Activated CD8-positive, alpha-beta memory T cell treated with anti-CD3 and anti-CD28 coated beads, Interleukin-2, amount 50 U/mL, for 48 hours (primary cell): Measurements from ENCODE around the gene DRC1.

ENCODE experiments used
- DNase-seq: peaks from one replicate; pipeline ENCODE4 v3.0.0-alpha.2; 2020

The DRC1 gene

DNA sequence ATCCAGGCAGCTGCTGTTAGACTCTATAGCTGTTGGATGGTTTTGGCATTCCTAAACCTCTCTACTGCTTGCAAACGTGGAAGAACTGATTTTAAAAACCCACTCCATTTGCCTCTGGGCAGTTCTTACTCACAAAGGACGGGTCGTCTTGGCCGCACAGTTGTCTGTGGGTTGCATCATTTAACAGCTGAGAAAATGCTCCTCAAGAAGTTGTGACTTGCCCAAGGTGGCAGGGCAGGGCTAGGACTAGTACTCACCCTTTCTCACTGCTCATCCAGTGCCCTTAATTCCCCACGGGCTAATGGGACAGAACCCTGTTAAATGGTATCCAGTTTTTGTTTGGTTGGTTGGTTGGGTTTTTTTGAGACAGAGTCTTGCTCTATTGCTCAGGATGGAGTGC, 997 bp upstream of the DRC1 start:
- no peak for DNase-seq

DNA sequence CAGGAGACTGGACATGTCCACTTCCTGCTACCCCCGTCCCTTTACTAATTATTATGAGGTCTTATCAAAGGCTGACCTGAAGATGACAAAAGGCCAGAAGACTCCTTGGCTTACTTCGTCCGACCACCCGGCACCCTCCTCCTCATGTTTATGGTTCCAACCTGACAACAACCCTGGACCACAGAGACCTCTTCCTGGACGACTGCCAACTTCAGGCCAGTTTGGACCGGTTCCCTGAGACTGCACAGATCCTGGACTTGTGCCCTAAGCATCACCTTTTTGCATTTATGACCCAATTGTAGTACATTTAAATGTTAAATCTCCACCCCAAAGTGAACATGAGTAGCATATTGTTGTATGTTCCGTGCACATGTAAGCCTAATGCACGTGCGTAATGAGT, 5.8 kb downstream of the DRC1 start:
- no peak for DNase-seq

DNA sequence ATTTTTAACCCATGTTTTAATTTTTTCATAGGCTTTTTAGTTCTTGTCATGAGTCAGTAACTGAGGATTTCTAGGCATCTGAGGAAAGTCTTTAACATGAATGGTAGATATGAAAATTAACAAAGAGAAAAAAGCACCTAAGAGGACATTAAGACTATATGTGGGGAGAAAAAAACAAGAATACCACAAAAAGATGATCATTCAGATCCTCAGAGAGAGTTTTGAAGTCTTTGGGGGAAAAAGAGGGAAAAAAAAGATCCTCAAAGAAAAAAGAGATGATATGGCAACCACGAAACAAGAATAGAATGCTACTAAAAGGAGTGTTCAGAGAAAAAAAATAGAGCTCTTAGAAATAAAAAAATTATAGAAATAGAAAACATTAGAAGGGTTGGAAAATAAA, 8.1 kb downstream of the DRC1 start:
- DNase-seq = no peak

DNA sequence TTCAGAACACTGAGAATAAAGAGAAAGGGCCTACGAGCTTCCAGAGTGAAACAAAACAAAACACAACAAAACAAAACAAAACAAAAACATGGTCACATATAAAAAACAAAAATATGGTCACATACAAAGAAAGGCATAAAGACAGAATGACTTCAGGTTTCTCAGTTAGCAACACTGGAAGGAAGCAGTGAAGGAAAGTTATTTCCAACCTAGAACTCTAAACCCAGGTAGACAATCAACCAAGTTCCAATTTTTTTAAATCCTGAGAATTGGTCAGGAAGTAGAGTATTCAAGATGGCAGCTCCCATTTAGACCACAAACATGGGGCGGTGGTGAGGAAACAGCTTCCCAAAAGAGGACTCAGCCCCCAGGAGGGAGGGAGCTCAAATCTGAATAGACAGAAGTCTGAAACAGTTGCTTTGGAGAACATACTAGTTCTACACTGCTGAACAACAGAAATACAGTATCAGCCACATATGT, 9.1 kb downstream of the DRC1 start:
- DNase-seq = no peak

DNA sequence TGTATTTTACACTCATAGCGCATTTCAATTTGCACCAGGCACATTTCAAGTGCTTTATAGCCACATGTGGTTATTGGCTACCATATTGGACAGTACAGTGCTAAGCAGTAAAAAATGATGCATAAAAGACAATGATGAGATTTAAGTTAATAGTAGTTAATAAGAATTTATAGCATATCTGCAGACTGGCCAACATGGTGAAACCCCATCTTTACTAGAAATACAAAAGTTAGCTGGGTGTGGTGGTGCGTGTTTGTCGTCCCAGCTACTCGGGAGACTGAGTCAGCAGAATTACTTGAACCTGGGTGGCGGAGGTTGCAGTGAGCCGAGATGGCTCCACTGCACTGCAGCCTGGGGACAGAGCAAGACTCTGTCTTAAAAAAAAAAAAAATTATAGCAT, 9.7 kb downstream of the DRC1 start:
- DNase-seq = no peak

DNA sequence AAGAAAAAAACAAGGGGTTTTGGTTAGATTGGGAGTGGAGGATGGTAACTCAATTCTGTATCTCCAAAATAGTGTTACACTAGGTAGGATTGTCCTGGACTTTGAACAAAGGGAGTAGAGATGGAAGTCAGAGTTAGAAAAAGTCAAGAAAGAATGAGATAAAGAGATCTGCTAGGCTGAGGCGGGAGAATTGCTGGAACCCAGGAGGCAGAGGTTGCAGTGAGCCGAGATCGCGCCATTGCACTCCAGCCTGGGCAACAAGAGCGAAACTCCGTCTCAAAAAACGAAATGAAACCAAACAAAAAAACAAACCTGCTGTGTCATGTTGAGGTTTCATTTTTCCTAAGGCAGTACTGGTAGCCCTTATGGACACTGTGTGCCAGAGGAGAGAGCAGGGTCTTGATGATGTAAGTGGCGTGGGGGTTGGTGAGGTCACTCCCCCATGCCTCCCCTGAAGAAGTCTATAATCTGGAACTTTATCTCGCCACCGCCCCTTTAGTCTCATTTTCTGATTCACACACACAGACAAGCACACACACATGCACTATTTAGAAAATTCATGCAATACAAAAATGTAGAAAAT, 10.5 kb downstream of the DRC1 start:
- no peak for DNase-seq

DNA sequence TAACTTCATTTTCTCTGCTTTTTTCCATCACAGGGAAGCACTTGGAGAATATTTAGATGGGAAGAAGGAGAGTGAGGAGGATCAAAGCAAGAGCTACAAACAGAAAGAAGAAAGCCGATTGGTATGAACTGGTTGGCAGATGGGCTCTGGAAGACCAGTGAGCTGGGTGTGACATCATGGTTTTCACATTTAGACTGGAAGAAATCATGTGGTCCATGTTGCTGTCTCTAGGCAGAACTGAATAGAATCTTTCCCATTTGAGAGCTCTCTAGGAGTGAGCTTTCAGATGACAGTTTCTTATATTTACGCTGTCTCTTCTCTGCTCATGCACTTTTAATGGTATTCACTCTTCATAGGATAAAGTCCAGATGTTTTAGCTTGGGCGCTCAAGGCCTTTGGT, 12.6 kb downstream of the DRC1 start:
- no peak for DNase-seq

DNA sequence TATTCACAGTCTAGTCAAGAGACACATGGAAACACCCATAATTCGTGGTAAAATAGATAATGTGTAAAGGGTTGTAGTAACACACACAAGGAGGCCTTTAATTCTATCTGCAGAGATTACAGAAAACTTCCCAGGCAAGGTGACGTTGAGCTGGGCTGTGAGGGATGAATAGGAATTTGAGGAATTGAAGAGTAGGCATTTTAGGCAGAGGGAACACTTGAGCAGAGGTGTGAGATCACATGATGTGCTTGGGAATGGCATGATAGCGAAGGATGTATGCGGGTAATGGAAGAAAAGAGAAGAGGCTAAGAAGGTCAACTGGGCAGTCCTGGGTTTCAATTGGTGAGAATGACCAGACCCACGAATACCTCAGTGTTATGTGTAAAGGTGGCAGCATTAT, 20.2 kb downstream of the DRC1 start:
- DNase-seq = no peak

DNA sequence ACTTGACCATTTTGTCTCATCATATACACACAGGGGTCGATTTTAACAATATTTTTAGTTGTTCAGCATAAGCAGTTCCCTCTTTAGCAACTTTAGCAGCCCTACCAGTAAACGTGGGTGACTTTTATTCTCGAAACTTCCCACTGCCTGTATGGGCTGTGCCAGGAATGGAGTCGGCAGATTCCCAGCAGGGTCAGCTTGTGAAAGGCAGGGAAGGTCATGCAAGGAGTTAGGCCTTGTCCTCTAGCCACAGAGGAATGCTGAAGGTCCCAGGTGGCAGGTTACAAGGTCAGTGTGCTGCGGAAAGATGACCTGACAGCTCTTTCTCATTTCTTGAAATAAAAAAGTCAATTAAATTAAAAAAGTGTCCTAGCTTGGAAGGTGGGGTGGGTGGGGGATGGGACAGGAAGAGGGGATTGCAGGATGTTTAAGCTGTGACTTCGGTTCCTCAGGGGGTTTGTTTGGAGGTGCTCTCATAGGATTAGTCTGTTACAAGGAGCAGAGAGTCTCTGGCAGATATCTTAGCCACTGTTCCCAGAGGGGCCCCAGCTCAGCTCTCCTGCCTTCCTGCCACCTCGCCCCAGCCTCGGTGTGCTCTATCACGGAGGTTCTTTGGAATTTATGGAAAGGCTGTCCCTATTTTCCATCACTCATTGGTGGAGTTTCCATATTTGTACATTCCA, 21.4 kb downstream of the DRC1 start:
- DNase-seq = no peak

DNA sequence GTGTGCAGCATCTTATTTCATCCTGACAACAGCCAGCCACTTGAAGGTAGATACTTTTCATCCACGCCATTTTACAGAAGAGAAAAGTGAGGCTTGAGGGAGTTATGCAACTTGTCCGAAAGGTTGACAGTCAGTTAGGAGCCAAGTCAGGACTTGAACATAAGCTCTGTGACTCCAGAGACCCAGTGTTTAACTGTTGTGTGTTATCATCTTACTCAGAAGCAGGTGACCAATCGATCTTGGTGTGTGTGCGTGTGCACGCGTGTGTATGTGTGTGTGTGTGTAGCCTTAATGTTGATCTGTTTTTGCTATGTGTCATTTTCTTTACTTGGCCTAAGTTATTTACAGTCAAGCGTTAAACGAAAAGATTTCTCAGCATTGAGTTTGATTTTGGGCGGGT, 22.0 kb downstream of the DRC1 start:
- DNase-seq = no peak

DNA sequence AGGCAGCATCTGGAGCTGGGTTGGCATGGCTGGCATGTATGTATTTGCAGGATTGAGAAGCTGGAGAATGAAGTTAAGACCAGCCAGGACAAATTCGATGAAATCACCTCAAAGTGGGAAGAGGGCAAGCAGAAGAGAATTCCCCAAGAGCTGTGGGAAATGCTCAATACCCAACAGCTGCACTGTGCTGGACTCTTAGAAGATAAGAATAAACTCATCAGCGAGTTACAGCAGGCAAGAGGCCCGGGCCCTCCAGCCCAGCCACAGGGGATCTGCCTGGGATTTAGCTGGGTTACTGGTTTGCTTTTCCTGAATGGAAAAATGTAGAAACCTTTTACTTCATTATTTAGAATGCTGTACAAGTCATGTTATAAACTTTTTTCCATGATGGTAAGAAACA, 22.5 kb downstream of the DRC1 start:
- DNase-seq = no peak

DNA sequence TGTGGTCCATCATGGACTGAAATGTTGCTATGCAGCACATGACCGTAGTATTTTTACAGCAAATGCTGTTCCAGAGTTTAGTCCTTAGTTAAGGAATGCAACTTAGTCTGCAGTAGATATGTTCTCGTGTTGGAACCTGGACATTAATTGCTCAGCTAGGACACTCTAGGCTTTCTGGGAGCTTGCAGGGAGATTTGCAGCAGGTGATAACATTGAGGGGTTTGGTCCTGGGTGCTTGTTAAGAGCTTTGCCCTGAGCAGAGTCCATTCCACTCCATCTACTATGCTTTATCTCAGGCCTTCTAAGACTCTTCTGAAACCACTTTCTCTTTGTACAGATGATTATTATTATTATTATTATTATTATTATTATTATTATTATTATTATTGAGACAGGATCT, 27.1 kb downstream of the DRC1 start:
- no peak for DNase-seq

DNA sequence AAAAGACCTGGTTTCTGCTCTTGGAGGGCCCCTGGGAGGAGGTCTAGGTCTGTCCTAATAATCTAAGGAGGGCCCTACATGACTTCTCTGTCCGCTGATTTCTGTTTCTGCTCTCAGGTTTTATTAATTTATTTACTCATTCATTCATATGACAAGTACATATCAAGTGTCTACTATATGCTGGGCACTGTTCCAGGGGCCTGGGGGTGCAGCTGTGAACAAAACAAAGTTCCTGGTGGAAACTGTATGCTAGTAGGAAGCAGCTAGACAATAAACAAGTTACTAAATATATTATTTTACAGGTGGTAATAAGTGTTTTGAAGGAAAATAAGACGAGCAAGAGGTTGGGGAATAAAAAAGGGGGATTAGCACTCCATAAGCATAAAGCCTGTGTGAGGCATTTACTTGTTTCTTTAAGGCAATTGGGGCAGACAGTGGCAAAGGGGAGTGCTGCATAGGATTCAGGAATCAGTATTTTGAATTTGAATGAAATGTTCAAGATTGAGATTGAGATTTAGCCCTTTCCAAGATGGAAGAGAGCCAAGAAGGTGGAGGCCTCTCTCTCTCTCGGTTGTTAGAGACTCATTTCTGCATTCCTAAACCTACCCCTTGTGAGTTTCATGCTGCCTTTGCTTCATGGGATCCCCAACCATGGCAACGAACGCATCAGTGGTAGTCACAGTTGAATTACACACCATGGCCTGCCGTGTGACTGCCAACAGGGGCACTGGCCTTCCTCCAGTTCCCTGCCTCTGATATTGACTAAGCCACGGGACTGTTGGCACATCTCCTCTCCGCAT, 28.3 kb downstream of the DRC1 start:
- DNase-seq = no peak

DNA sequence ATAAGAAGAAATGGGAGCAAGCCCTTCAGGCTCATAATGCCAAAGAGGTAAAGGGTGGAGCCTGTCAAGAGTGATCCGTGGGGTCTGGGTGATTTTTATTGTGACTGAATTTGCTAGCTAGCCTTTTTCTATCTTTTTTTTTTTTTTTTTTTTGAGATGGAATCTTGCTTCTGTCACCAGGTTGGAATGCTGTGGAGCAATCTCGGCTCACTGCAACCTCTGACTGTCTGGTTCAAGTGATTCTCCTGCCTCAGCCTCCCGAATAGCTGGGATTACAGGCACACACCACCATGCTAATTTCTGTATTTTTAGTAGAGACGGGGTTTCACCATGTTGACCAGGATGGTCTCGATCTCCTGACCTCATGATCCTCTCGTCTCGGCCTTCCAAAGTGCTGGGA, 29.1 kb downstream of the DRC1 start:
- DNase-seq = no peak

DNA sequence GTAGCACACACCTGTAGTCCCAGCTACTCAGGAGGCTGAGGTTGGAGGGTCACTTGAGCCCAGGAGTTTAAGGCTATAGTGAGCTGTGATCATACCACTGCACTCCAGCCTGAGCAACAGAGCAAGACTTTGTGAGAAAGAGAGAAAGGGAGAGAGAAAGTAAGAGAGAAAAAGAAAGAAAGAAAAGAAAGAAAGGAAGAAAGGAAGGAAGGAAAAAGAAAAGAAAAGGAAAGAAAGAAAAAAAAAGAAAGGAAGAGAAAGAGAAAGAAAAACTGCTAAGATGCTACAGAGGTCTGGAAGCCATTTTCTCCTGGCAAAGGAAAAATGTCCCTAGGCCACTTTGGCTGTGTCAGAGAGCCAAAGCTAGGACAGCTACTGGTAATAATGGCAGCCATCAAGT, 30.6 kb downstream of the DRC1 start:
- DNase-seq = no peak

DNA sequence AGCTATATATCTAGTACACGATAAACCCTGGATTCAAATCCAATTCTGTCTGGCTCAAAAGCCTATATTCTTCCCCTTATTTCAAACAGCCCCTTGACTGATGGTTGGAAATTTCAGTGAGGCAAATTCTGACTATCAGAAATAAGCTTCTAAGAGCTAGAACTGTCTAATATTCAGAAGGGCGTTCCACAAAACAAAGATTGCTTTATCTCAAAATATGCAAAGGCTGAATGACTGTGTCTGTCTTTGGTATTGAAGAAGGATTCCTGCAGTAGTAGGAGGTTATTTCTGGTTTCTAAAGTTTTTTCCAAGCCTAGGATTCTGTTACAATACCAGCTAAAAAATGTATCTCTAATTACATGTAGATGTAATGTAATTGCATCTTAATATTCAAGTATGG, 31.1 kb downstream of the DRC1 start:
- no peak for DNase-seq

DNA sequence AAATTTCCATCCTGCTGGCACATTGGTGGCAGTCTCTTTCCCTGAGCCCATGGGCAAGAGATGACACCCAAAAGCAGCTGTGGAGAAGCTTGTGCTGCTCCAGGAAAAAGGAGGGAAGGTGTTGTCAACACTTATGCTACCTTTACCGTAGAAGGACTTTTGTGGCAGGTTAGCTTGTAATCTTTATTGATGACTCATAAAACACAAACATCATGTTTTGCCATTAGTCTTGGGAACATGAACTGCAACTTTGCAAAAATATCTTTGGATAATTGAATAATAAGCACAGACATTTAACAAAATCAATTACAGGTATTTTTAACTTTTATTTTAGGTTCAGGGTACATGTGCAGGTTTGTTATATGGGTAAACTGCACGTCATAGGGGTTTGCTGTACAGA, 33.4 kb downstream of the DRC1 start:
- DNase-seq = no peak

DNA sequence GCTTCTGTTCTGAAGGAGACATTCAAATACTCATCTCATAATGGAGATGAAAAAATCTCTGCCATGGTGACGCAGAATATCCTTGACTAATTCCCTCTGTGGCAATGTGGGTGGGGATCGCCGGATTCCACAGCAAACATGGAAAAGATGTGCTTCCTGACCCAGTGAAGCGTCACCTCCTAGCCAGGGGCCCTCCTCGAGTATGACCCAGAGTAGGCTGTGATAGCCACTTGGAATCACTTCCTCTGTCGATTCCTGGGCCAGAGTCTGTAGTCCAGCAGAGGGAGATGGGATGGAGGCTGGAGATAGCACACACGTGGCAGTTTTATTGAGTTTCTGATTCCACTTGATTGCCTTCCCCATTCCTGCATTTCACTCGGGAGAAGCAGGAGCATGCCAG, 36.8 kb downstream of the DRC1 start:
- no peak for DNase-seq

DNA sequence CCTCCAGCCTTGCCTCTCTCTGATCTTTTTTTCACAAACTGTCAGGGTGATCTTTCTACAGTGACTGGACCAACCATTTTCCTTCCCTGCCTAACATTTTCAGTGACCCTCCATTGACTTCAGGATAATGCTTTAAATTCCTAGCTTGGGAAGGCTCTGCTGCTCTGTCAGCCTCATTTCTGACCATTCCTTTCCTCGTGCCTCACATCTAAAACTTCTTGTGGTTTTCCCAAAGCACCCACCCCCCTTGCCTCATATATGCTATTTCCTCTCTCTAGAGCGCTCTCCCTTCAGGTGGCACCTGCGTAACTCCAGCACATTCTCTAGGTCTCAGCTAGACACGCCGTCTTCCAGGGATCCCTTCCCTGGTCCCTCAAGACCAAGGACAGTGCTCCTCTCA, 37.2 kb downstream of the DRC1 start:
- DNase-seq = no peak

DNA sequence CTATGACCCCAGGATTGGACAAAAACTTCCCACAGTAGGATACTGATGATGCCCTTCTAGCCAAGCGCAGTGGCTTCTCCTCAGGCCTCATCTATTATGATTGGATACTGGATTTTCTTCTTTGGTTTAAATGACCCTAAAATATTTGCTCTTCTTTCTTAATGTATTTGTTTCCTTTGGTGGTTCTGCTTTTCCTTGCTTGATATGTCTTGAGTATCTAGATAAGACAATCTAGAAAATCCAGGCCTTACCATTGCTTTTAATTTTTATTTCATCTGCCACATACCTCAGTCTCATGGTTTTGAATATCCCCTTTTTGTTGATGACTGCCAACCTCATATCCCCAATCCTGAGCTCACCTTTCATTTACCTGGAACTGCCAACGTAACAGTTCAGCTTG, 40.6 kb downstream of the DRC1 start:
- no peak for DNase-seq

DNA sequence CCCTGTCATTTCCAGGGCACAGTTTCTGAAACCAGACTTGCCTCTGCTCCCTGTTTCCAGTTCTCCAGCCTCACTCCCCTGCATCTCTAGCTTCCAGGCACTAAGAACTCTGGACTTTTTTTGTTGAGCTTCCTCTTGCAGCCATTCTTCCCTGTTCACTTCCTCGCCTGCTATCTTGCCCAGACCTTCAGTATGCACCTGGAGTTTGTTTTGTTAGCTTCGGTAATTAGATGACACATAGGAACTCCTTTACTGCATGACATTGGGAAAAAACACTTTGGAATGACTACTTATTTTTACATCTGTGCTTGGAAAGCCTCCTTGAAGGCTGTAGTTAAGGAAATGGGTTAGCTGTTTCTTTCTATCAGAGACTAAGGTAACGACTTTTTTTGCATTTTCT, 41.0 kb downstream of the DRC1 start:
- no peak for DNase-seq

DNA sequence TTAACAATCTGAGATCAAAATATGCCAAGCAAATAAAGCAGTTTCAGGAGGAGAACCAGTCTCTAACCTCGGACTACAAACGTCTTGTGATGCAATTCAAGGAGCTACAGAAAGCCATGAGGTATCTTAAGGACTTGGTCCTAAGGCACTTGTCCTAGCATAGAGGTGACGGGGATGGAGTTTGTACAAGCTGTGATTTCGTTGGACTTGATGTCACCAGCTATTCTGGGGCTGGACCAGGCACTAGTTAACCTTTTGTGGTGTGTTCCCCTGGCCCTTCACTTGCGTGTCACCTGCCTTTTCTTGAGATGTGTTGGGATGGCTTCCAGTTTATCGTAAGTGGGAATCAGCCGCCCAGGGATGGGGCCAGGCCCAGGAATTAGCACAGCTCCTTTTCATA, 42.5 kb downstream of the DRC1 start:
- DNase-seq = no peak

DNA sequence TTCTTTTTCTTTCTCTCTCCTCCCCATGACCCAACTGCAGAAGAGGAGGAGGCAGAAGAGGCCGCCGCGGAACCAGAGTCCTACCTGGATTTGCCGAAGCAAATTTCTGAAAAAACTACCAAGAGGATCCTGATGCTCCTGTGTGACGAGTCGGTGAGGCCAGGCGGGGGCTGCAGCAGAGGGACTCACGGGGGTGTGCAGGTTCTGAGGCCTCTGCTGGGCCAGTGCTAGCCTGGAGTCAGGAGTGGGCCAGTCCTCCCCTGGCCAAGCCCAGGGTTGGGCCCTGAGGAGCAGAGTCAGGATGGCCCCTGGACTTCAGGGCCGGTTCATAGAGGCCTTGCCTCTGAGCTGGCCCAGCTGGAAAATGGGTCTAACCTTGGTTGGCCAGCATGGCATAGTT, 46.9 kb downstream of the DRC1 start:
- DNase-seq = no peak

DNA sequence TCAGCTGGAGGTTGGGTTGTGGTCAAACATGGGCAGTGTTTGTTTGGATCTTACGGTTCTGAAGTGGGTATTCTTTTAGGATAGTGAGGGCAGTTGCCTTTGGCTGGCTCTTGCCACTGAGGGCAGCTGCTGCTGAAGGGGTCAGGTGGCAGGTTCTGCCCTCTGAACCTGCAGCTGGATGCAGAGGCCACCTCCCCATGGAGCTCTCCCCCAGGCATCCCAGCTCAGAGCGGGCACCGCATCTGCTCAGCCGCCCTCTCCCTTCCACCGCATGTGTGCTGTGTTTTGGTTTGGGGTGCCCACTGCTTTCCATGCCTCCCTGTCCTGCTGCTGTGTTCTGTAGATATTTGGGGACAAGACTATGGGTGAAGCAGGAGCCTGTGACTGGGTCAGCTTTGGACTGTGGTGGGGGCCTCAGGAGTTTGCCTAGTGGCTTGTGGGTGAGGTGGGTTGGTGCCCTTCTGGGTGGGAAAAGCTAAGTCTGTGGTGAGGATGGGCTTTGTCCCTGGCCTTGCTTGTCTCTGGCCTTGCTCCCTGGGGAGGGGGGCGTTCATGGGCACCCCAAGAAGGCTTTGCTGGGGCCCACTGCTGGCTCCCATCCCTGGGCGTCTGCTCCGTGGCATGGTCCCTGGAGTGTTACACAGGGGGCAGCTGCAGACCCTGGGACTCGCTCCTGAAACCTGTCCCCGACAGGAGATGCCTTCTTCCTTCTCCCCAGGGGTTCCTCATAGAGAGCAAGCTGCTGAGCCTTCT, 47.7 kb downstream of the DRC1 start:
- DNase-seq = no peak
